GM19240 (cell line): ENCODE results near the gene F5.

Source experiments
- DNase-seq: peaks from one replicate; pipeline ENCODE4 v3.0.0; 2011; ENCODE audit warnings: low spot score; ENCODE audit not compliant: insufficient read length

The F5 gene

DNA sequence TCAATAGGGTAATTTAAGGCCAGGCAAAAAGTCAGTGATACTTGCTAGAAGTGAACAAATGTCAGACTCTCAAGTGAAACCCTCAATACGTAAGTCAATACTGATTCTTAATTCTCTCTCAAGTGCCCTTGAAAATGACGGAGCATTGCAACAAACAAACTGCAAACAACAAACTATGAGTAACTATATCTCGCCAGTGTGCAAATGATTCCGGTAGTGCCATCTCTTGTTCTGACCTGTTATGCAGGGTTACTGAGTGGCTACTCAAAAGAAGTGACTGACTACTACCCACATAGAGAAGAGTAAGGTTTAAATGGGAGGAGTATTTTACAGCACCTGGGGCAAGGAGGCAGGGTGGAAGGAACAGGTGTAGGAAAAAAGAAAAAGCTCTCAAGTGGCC is 102.2 kb downstream of the F5 start:
- no peak for DNase-seq

- DNase-seq, result no peak
Measured at GRCh38 chr1:169483500-169483966, 102.7 kb downstream of the F5 start.

GRCh38 chr1:169479363-169480066 is 106.8 kb downstream of the F5 start:
- no peak for DNase-seq

DNA sequence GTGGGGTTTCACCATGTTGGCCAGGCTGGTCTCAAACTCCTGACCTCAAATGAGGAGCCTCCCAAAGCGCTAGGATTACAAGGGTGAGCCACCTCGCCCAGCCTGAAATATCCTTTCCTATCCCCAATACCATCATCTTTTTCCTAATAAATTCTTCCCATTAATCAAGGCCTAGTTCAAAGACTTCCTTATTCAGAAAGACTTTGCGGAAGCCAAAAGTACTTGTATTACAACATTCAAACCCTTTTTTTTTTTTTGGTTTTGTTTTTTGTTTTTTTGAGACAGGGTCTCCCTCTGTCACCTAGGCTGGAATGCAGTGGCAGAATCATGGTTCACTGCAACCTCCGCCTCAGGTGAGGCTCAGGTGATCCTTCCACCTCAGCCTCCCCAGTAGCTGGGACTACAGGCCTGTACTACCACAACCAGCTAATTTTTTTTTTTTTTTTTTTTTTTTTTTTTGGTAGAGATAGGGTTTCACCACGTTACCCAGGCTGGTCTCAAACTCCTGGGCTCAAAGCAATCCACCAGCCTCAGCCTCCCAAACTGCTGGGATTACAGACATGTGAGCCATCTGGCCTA is 108.1 kb downstream of the F5 start:
- DNase-seq, result no peak

DNA sequence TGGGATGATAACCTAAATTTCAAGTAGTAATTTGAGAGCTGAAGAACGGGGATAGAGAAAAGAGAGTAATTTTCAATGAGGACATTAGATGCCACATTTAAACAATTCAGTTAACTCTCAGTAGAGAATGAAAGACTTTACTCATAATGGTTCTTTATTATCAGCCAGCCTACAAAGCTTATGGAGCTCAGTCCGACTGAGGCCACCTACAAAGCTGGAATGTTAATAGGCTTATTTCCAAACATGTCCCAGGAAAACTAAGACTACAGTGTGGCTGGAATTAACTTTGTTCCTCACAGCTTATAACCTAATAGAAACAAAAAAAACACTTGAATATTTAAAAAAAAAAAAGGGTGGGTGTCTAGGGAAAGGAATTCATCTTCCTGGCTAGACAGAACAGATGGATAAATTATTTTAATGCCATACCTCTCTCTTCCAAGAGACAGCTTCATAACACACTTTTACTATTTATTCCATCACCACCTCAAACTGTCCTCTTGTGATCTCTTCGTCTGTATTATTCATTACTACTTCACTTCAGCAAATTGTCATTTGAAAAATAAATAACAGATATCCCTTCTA is 110.4 kb downstream of the F5 start:
- DNase-seq, result no peak

DNA sequence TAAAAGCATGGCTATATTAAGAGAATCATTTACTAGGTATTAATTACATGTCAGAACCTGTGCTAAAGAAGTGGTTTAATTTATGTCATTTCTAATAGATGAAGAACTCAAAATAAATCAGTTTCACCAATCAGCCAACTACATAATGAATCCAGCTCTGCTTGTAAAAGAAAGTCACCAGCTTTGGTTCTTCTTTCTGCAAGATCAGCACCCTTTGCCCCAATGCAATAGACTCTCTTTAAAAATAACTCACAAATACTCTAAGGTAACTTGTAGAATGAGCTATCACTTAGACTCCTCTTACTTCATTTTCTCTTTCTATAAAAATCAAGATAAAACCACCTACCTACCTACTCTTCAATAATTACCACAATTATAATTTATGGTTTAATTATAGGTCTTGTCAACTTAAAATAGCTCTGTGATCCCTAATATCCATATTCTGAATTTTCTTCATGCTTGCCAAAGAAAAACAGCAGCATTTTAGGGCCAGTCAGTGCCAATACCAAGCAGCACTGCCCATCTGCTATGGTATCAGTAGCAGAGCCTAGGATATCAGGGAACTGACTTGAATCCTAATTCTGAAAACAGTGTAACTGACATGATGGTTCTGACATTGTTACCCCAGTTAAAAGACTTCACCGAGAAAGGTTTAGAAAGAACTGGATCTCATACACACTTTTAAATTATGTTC is 111.8 kb downstream of the F5 start:
- DNase-seq, result no peak

GRCh38 chr1:169473347-169473746 is 112.9 kb downstream of the F5 start:
- no peak for DNase-seq

DNA sequence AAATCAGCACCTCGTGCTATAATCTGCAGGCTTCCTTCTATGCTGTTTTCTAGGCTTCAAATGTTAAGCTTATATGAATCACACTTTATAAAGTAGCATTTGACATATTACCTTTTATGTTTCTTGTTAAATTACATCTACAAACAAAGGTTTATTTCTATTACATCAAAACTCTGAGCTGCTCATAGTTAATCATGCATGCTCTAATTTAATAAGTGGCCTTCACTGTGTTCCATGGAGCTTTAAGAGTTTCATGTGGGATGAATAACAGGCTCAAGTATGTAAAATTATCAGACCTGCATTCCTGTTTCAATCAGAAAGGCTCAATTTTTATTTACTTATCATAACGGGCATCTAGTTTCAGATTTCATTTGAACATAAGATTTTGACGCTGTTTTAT is 113.5 kb downstream of the F5 start:
- no peak for DNase-seq

DNA sequence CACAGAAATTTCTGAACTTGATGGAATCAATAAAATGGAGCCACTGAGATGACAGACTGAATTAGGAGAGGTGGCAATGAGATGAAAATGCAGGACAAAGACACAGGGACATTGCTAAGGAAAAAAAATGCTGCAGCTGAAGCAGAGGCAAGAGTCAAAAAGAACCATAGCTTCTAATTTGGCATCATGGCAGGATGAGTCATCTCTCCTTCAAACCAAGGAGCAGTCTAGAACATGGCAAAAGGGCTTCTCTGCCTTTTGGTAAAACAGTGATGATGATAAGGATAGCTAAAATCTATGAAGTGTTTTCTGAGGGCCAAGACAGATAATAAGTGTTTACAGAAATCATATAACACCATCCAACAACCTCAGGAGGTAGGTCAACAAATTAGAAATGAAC is 117.3 kb downstream of the F5 start:
- no peak for DNase-seq

GRCh38 chr1:169466259-169467230 is 119.7 kb downstream of the F5 start:
- DNase-seq, result no peak

- DNase-seq, result no peak
Measured at GRCh38 chr1:169465281-169465680, 121.0 kb downstream of the F5 start.
